ENCODE measurements around the gene LIMS2.

LIMS2 gene

DNA sequence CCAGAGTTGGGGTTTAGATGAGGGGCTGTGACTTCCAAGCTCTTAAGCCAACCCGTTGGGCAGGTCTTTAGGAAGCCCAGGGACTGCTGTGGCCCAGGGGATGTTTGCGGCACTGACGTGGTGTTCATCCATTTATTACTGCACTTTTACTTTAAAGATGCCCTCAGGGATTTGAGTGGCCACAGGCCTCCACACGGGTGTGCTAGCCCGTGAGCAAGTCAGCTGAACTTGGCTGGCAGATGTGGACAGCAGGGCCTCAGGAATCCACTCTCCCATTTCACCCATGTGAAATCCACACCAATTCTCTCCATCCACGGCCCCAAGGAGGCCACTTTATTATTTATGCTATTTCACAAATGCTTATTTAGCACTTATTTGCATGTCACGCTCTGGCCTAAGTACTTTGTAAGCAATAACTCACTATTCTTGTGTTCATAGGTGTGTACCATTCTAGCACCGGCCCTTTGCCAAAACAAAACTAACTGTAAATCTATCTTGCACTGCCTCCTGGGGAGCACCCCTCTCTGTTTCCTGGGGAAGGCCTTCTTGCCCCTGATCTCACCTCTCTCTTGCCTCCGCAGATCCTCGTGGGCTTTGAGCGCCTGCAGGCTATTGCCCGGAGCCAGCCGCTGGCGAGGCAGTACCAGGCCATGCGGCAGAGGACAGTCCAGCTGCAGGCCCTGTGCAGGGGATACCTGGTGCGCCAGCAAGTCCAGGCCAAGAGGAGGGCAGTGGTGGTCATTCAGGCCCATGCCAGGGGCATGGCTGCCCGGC is 68.5 kb downstream of the LIMS2 start:
- DNase-seq (ENCODE audit: low spot score): no peak

DNA sequence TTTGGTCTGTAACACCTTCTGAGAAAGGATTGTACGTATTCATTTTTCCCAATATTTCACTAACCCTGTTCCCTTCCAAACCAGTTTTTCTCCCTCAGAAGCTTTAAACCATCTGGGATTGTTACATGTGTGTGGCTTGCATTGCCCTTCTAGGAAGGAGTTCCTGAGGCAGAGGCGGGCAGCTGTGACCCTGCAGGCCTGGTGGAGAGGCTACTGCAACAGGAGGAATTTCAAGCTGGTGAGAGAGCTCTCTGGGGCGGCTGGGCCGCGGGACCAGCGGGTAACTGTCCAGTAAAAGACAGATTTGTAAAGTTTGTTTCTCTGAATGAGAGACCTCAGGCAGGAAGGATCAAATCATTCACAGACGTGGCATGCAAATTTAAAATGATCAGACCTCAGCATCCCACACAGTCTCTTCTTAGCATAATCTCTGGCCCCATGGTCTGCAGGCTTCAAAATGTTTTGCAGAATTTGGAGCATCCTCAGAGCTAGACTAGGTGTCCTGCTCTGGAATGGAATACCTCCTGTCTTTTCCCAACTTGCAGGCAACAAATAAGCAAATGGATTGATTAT is 69.6 kb downstream of the LIMS2 start:
- DNase-seq (ENCODE audit: low spot score): no peak

DNA sequence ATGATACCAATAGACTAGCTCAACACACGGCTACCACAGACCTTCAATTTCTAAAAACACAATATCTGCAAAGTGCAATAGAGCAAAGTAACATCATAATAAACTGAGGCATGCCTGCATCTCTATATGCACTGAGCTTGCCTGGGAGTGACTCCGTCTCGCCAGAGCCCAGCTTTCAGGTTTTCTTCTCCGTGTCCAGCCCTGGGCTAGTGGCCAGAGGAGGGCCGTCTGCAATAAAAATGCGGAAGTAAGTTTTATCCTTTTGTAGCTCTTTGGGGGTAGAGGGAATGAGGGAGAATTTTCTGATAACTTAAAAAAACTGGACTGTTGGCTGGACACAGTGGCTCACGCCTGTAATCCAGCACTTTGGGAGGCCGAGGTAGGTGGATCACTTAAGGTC is 70.3 kb downstream of the LIMS2 start:
- DNase-seq (ENCODE audit: low spot score): no peak

DNA sequence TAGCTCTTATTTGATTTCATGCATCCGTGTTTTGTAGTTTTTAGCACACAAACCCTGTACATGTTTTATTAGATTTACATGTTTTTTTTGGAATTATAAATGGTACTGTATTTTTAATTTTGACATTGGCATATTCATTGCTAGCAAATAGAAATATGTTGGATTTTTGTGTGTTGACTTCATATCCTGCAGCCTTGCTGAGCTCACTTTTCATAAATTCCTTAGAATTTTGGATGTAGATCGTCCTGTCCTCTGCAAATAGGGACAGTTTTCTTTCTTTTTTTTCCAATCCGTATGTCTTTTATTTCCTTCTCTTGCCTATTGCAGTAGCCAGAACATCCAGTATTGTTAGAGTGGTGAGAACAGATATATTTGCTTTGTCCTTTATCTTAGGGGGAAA is 76.1 kb downstream of the LIMS2 start:
- DNase-seq (ENCODE audit: low spot score): no peak

DNA sequence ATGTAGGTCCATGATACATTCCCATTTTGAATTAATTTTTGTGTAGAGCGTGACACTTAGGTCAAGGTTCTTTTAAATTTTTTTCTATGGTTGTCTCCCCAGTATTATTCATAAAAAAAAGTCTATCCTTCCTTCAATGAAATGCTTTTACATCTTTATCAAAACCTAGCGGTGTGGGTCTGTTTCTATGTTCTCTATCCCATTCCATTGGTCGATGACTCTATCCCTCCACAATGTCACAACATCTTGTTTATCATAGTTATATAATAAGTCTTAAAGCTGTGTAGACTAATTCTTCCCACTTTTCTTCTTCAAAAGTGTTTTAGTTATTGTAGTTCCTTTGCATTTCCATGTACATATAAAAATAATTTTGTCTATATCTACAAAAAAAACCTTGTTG is 76.6 kb downstream of the LIMS2 start:
- no peak for DNase-seq (ENCODE audit: low spot score)

DNA sequence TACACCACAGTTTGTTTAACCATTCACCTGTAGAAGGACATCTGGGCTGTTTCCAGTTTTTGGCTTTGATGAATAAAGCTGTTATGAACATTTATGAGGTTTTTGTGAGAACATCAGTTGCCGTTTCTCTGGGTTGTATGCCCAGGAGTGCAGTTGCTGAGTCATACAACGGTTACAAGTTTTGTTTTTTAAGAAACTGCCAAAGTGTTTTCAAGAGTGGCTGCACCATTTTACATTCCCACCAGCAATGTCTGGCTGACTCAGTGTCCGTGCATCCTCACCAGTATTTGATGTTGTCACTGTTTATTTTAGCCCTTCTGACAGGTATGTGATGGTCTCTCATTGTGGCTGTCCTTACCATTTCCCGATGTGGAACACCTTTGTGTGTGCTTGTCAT is 77.3 kb downstream of the LIMS2 start:
- no peak for DNase-seq (ENCODE audit: low spot score)

DNA sequence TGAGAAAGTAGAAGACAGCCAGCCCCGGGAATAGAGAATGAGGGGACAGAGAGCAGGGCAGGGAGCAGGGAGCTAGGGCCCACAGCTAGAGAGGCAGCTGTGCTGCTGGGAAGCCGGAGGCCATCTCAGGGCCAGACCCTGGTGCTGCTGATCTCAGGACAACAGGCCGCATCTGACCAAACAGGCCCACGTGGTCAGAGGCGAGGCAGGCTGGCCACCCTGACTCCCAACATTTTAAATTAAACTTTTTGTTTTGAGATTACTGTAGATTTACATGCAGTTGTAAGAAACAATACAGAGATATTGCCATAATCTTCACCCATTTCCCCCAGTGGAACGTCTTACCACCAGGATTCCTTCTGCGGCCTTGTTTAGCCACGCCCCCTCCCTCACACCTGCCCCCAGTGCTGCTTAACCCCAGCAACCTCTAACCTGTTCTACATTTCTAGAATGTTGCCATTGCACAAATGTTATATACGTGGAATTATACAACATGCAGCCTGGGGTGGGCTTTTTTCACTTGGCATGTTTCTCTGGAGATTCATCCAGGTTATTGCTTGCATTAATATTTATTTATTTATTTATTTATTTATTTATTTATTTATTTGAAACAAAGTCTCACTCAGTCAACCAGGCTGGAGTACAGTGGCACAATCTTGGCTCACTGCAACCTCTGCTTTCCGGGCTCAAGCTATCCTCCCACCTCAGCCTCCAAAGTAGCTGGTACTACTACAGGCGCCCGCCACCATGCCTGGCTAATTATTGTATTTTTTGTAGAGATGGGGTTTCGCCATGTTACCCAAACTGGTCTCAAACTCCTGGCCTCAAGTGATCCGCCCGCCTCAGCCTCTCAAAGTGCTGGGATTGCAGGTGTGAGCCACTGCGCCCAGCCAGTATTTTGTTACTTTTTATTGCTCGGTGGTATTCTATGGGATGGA is 78.0 kb downstream of the LIMS2 start:
- no peak for DNase-seq (ENCODE audit: low spot score)

DNA sequence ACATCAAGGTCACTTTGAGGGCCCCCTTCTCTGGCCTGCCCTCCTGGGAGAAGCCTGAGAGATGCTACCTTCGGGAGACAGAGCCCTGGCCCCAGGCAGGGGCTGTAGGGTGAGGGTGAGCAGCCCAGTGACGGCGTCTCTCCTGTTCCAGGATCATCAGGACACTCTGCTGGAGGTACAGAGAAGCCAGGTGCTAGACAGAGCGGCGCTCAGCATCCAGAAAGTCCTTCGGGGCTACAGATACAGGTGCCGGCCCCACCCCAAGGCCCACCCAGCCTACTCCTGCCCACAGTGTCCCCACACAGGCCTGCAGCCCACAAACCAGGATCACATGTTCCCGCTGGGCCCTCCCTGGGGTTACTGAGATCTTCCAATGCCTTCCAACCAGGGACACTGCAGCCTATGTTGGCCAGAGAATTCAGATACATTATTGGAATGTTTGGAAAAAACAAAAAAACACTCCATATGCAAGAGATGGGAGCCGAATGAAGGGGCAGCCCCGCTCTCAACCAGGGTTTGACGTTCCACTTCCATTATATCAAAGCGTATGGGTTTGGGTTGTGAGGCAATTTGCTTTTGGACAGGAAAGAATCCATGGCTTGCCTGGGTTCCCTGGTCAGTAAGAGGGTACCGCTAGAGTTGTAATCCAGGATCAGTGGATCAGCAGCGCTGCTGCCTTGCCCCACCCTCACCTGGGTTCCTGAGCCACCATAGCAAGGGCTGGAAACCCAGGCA is 78.9 kb downstream of the LIMS2 start:
- no peak for DNase-seq (ENCODE audit: low spot score)

DNA sequence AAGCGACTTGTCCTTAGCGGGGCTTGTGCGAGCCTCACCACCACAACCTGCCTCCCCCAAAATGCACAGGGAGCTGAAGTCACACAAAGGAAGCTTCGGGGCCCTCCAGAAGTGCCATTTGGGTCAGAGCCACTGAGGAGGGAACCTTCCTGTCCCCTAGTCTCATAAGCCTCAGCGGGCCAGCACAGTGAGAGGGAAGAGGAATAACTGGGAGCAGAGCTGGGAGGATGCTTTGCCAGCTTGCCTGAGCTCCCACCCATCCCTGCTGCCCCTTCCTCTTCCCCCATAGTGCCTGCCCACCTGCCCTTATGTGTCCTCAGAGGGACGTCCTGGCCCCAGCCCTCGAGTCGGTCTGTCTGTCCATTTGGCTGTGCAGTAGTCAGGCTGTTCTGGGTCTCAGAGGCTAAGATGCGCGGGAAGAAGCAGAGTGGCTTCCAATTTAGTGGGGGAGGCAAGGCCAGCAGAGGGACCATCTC is 81.2 kb downstream of the LIMS2 start:
- no peak for DNase-seq (ENCODE audit: low spot score)

DNA sequence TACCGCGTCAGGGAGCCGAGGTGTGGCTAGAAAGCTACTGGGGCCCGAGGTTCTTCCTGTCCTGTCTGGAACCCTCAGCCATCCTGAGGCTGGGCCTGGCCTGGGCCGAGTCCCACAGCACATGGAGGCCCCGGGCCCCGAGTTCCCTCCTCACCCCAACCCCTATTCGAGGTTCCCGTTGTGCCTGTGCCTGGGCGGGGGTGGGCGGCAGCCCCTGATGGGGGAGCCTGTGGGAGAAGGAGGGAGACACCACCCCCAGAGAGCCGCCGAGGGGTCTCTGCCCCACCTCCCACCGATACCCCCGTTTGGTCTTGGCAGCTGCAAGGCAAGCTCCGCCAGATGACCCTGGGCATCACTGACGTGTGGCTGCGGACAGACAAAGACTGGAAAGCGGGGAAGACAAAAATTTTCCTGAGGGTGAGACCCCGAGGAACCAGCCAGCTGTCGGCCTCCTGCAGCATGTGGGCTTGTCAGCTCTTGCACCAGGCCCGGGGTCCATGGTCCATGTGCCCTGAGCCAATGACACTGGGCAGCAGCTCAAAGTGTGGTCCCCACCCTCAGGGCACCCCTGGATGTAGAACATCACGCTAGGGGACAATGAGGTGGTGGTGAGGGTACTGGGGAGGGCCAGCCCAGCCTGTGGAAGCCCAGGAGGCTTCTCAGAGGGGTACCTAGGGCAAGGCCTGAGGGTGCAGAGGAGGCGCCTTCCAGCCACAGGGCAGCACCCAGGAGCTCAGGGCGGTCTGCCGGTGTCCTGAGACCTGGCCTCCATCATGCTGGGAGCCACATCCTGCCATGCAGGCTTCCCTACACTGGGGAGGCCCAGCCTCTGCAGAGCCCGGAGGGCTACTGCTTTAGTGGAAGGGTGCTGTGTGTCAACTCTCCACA is 81.9 kb downstream of the LIMS2 start:
- no peak for DNase-seq (ENCODE audit: low spot score)

DNA sequence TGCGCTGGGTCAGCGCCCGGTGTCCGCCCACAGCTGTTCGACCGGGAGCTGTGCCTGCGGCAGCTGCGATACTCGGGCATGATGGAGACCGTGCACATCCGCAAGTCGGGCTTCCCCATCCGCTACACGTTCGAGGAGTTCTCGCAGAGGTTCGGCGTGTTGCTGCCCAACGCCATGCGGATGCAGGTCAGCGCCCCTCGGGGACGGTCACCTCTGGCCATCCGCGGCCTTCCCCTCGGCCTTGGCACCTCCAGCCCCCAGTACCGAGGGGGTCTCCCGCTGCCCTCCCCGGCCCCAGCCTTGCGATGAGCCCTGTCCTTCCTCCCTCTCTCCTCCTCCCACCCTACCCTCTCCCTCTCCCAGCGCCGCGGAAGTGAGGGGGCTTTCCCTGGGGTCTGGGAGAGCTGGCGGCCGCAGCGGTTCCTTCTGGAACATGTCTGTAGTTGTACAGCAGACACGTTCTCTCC is 82.5 kb downstream of the LIMS2 start:
- no peak for DNase-seq (ENCODE audit: low spot score)

DNA sequence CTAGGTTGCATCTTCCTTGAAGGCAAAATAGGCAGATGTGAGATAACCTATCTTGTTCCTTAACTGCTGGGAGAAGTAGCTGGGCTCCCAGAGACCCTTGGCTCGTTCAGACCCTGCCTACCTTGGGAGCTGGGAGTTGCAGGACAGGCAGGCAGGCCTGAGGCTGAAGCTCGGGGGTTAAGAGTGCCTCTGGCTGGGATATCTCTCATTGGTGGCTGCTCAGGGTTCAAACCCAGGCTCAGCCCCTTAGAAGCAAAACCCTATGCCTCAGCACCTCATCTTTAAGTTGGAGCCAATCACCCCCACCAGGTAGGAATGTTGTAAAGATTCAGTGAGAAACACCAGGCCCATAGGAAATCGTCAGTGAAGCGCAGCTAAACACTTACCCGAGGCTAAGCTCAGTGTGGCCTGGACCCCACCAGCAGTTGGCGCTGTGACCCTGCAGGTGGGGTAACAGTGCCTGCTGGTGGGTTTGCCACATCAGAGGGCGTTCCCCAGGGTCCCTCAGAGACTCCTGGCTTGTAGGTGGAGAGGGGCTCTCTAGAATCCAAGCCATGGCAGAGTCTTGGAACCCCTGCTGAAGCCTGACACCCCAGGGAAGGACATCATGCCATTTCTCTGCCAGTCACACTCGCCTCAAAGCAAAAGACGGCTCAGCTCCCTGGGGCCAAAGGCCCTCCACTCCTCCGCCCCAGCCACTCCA is 84.0 kb downstream of the LIMS2 start:
- DNase-seq (ENCODE audit: low spot score): peak; percentile 75

DNA sequence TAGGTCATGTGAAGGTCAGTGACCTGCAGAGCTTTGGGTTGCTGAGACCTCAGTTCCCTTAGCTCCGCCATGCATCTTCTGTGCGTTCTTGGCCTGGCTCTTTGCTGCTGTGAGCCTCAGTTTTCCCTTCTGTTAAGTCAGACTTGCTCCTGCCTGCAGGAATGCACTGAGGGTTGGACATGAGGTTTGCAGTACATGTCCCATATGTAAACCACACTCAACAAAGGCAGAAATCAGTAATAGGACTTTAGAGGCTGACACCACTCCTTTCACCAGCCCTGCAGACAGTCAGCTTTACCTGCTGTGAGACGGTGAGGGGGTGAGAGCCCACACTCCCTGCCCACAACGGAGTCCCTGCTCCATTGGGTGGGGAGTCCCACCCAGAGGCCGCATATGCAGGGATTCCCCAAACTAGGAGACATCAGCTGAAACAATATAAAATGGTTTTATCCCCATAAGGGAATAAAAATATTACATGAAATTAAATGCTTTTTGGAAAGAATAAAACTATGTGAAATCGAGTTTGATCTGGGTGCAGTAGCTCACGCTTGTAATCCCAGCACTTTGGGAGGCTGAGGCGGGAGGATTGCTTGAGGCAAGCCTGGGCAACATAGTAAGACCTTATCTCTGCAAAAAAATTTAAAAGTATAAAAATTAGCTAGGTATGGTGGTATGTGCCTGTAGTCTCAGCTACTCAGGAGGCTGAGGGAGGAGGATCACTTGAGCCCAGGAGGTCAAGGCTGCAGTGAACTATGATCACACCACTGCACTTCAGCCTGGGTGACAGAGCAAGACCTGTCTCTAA is 84.7 kb downstream of the LIMS2 start:
- DNase-seq (ENCODE audit: low spot score): no peak

DNA sequence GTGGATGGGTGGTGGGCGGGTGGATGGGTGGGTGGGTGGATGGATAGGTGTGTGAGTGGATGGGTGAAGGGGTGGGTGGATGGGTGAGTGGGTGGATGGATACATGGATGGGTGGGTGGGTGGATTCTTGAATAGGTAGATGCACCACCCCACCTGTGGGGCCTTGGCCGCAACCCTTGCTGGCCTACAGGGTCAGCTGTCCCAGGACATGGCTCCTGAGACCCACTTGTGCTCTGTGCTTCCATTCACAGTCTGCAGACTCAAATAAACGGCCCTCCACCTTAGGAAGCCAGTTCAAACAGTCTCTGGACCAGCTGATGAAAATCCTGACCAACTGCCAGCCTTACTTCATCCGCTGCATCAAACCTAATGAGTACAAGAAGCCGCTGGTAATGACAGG is 85.5 kb downstream of the LIMS2 start:
- no peak for DNase-seq (ENCODE audit: low spot score)

DNA sequence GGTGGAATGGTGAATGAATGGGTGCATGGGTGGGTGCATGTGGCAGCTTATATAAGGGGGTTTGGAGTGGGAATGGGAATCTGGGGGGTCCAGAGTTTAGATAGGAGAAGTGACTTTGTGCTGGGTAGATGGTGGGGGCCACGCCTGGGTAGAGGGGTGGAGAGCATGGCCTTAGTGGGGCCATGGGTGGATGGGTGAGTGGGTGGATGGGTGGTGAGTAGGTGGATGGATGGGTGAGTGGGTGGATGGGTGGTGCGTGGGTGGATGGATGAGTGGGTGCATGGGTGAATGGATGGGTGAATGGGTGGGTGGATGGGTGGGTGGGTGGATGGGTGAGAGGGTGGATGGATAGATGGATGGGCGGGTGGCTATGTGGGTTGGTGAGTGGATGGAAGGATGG is 86.0 kb downstream of the LIMS2 start:
- no peak for DNase-seq (ENCODE audit: low spot score)

Measured in Ammon's horn (tissue), 1 donor.